ENCODE data around the gene MLLT6.

MLLT6 gene

GRCh38 chr17:38676706-38677504 is 28.2 kb upstream of the MLLT6 start:
- DNase-seq: peak; percentile 45 to 89

GRCh38 chr17:38677819-38678218 is 27.3 kb upstream of the MLLT6 start:
- DNase-seq: no peak

- DNase-seq: no peak
Measured at GRCh38 chr17:38681096-38681495, 24.0 kb upstream of the MLLT6 start.

- DNase-seq: no peak
Measured at GRCh38 chr17:38685491-38685890, 19.6 kb upstream of the MLLT6 start.

- no peak for DNase-seq
Measured at GRCh38 chr17:38687286-38687685, 17.8 kb upstream of the MLLT6 start.

- DNase-seq: peak; percentile 44 to 59
Measured at GRCh38 chr17:38690386-38690785, 14.7 kb upstream of the MLLT6 start.

- DNase-seq: no peak
Measured at GRCh38 chr17:38691154-38691553, 13.9 kb upstream of the MLLT6 start.

GRCh38 chr17:38693700-38694329 is 11.3 kb upstream of the MLLT6 start:
- DNase-seq: no peak

- no peak for DNase-seq
Measured at GRCh38 chr17:38697061-38697820, 7.8 kb upstream of the MLLT6 start.

GRCh38 chr17:38698760-38699159 is 6.3 kb upstream of the MLLT6 start:
- DNase-seq: no peak

- peak; percentile 31 to 58 for DNase-seq
Measured at GRCh38 chr17:38701504-38702165, 3.4 kb upstream of the MLLT6 start.

GRCh38 chr17:38702166-38702915 is 2.7 kb upstream of the MLLT6 start:
- peak; percentile 31 to 91 for DNase-seq

- peak in 1 of 2 experiments; percentile 35 for DNase-seq
Measured at GRCh38 chr17:38702916-38703741, 1.9 kb upstream of the MLLT6 start.

- DNase-seq: peak; percentile 83 to 93
Measured at GRCh38 chr17:38703742-38704605, 1.1 kb upstream of the MLLT6 start.

- DNase-seq: no peak
Measured at GRCh38 chr17:38705523-38705802, 390 bp downstream of the MLLT6 start.

- DNase-seq: peak; percentile 59 to 82
Measured at GRCh38 chr17:38705803-38706504, 881 bp downstream of the MLLT6 start.

- DNase-seq: peak in 1 of 2 experiments; percentile 57
Measured at GRCh38 chr17:38706505-38707216, 1.6 kb downstream of the MLLT6 start.

- no peak for DNase-seq
Measured at GRCh38 chr17:38707678-38708351, 2.7 kb downstream of the MLLT6 start.

All from NCI-H526 (cell line).